Endothelial cell of umbilical vein (primary cell): ENCODE measurements around the gene KCNH5. TPM values are rescaled to one million over a fixed set of nuclear protein-coding genes. Genes with fewer than 3 reads are reported as not detected.

ENCODE experiments used
- BruUV-seq: library from RNA; stranded (reverse); fragments of 400-500 nt; replicated peaks from 2 replicates; lab custom pipeline; 2021; lab: Mats Ljungman, UMichigan
- CTCF ChIA-PET: fragments of 300-600, 350-600 bp; sonication (Branson Sonifier 250); formaldehyde crosslinking; loops from one replicate; lab custom pipeline; 2021; ENCODE audit warnings: antibody characterized with exemption, inconsistent platforms; lab: Charles Lee
- POLR2A ChIA-PET: fragments of 300-600, 350-600 bp; sonication (Branson Sonifier 250); formaldehyde crosslinking; loops from one replicate; lab custom pipeline; 2021; ENCODE audit warnings: antibody characterized with exemption, inconsistent platforms; lab: Charles Lee
- DNase-seq: peaks from one replicate; pipeline ENCODE4 v3.0.0-alpha.2; 2011; ENCODE audit warnings: low read depth, low spot score
- FAIRE-seq: peaks from 2 replicates; lab custom pipeline; 2011; peaks lifted over from hg19 to GRCh38; lab: Jason Lieb, UNC
- H2AFZ ChIP-seq: 2 replicates; pipeline ENCODE4 v1.6.0; 2012; ENCODE audit warnings: low read depth, low read length, control low read depth, inconsistent platforms
- H3K27ac ChIP-seq: 2 replicates; pipeline ENCODE4 v1.5.1; 2011; ENCODE audit warnings: low read depth, mild to moderate bottlenecking, control low read depth, low read length, moderate library complexity; ENCODE audit not compliant: insufficient read depth
- H3K27me3 ChIP-seq, 2 experiments: 2 replicates each; pipeline versions ENCODE4 v1.6.0 to v1.6.1; 2011; ENCODE audit warnings: low read length in 2 of 2, mixed read lengths in 1 of 2; ENCODE audit not compliant: control insufficient read depth in 2 of 2, insufficient read depth in 2 of 2
- H3K36me3 ChIP-seq, 2 experiments: 2 replicates in 1 of 2; 3 replicates in 1 of 2; pipeline ENCODE4 v1.5.1; 2011; ENCODE audit warnings: low read length in 2 of 2, mild to moderate bottlenecking in 1 of 2, moderate library complexity in 1 of 2; ENCODE audit not compliant: control insufficient read depth in 2 of 2, insufficient read depth in 2 of 2; ENCODE audit errors: extremely low read depth in 1 of 2
- H3K4me1 ChIP-seq: 3 replicates; pipeline ENCODE4 v1.5.1; 2011; ENCODE audit warnings: mild to moderate bottlenecking, low read length; ENCODE audit not compliant: control insufficient read depth, insufficient read depth; ENCODE audit errors: extremely low read depth
- H3K4me2 ChIP-seq: 2 replicates; pipeline ENCODE4 v1.6.1; 2011; ENCODE audit warnings: low read length, control low read depth, mixed read lengths; ENCODE audit not compliant: insufficient read depth
- H3K4me3 ChIP-seq, 3 experiments: fragments of 200-600 bp in 1 of 3; sonication (generic), shearing (Covaris generic) in 1 of 3; replicated peaks in 1 of 3; 2 replicates each; pipeline ENCODE4 v1.5.1; 2011 to 2016; ENCODE audit warnings: control low read depth in 3 of 3, low read length in 3 of 3, mild to moderate bottlenecking in 2 of 3, inconsistent platforms in 1 of 3, low read depth in 1 of 3, moderate library complexity in 1 of 3; ENCODE audit not compliant: insufficient read depth in 1 of 3
- H3K79me2 ChIP-seq: 2 replicates; pipeline ENCODE4 v1.6.0; 2012; ENCODE audit warnings: low read length, inconsistent platforms; ENCODE audit not compliant: control insufficient read depth, insufficient read depth
- H3K9ac ChIP-seq: replicated peaks from 2 replicates; pipeline ENCODE3; 2011; ENCODE audit warnings: low read length, control low read depth; ENCODE audit not compliant: insufficient read depth; ENCODE audit errors: extremely low read depth
- H3K9me1 ChIP-seq: replicated peaks from 3 replicates; pipeline ENCODE4 v1.6.0; 2011; ENCODE audit warnings: mild to moderate bottlenecking, low read length; ENCODE audit not compliant: control insufficient read depth, insufficient read depth; ENCODE audit errors: extremely low read depth
- H3K9me3 ChIP-seq: replicated peaks from 2 replicates; pipeline ENCODE4 v1.5.1; 2012; ENCODE audit warnings: low read length, inconsistent platforms; ENCODE audit not compliant: control insufficient read depth, insufficient read depth
- H4K20me1 ChIP-seq: replicated peaks from 2 replicates; pipeline ENCODE3; 2011; ENCODE audit warnings: mild to moderate bottlenecking, low read length; ENCODE audit not compliant: control insufficient read depth, insufficient read depth; ENCODE audit errors: extremely low read depth
- EZH2 ChIP-seq: IDR thresholded peaks from 2 replicates; pipeline ENCODE4 v1.6.1; 2012; ENCODE audit warnings: borderline replicate concordance, low read depth, mild to moderate bottlenecking, moderate library complexity, low read length, inconsistent platforms; ENCODE audit not compliant: severe bottlenecking
- FOS ChIP-seq: IDR thresholded peaks from 2 replicates; pipeline ENCODE4 v1.6.1; 2011; ENCODE audit warnings: mild to moderate bottlenecking, low read length, moderate library complexity, borderline replicate concordance; ENCODE audit not compliant: insufficient read depth
- GATA2 ChIP-seq: IDR thresholded peaks from 2 replicates; pipeline ENCODE4 v1.7.0; 2011; ENCODE audit warnings: low read depth, mild to moderate bottlenecking, moderate library complexity, mixed read lengths, low read length; ENCODE audit not compliant: insufficient read length, insufficient read depth
- JUN ChIP-seq: IDR thresholded peaks from 2 replicates; pipeline ENCODE4 v1.6.1; 2011; ENCODE audit warnings: borderline replicate concordance, low read depth; ENCODE audit not compliant: insufficient read length, insufficient read depth
- MYC ChIP-seq: IDR thresholded peaks from one replicate; pipeline ENCODE4 v1.6.1; 2011; ENCODE audit warnings: mild to moderate bottlenecking, low read depth, low read length
- POLR2A ChIP-seq: IDR thresholded peaks from 2 replicates; pipeline ENCODE4 v1.6.1; 2012; ENCODE audit warnings: low read depth, mild to moderate bottlenecking, control low read depth, low read length
- POLR2AphosphoS5 ChIP-seq: IDR thresholded peaks from 2 replicates; pipeline ENCODE4 v1.6.1; 2012; ENCODE audit warnings: low read depth, mild to moderate bottlenecking, control low read depth, low read length, moderate library complexity; ENCODE audit not compliant: insufficient read depth
- dilution Hi-C: fragments of 300-500 bp; cut with MboI; formaldehyde crosslinking; loops from one replicate; pipeline ENCODE4 v1.15.0; 2019; ENCODE audit warnings: low sequenced_read_pairs; ENCODE audit not compliant: extremely low pct_ligation_motif_present
- intact Hi-C: fragments of 100-400 bp; cut with micrococcal nuclease; formaldehyde crosslinking; loops from one replicate; pipeline ENCODE4 v1.10.0; 2022
- polyA plus RNA-seq, 4 experiments: library from polyadenylated mRNA; depleted of rRNA in 3 of 4; stranded (reverse) in 3 of 4; unstranded in 1 of 4; fragments of >200 nt; gene quantifications; 2 replicates each; pipeline versions ENCODE4 v1.2.1 to v1.2.3, GENCODE V29; 2011 to 2012; ENCODE audit warnings: missing spikeins in 1 of 4
- total RNA-seq: library from RNA; stranded (reverse); gene quantifications from 2 replicates; pipeline ENCODE4 v1.2.3, GENCODE V29; 2021
- TF ChIP-seq, protein P1 (sequence below): IDR thresholded peaks from 2 replicates; pipeline ENCODE4 v1.6.1; 2011; ENCODE audit not compliant: insufficient read depth, insufficient read length
- TF ChIP-seq, protein P2 (sequence below), 2 donors: IDR thresholded peaks; 1 replicate in 1 of 2; 2 replicates in 1 of 2; pipeline ENCODE4 v1.5.1; 2011; ENCODE audit warnings: low read length in 2 of 2, mild to moderate bottlenecking in 2 of 2, moderate library complexity in 2 of 2, control low read depth in 1 of 2, inconsistent platforms in 1 of 2, low read depth in 1 of 2; ENCODE audit not compliant: insufficient read depth in 1 of 2; ENCODE audit errors: extremely low read depth in 1 of 2

KCNH5 gene
- total and polyA plus RNA-seq, 2 donors (not counting 3 experiments of a cell fraction or from before 2014, with no cell fraction given), result not detected

DNA sequence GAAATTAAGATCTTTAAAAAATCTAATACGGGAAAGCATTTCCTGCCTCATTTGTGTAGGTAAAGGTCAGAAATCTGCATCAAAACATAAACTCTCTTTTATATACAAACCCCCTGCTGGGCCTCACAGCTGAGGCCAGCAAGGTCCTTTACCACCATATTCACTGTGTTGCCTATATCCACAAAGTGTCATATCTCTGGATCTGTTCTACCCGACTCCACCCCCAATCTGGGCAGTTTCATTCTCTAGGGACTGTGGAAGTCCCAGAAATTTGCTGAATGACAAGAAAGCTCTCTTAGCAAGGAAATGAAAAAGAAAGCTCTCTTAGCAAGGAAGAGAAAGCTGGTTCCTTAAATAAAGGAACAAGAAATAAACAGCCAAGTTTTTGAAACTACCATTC lies 301.7 kb downstream of the KCNH5 start:
- FAIRE-seq (no peak), DNase-seq (no peak)
- no peak for TF ChIP-seq POLR2A
- TF ChIP-seq EZH2, result no peak
- no peak for TF ChIP-seq FOS
- no peak for TF ChIP-seq GATA2
- TF ChIP-seq POLR2AphosphoS5, result no peak
- no peak for TF ChIP-seq JUN
- TF ChIP-seq, protein P1, sequence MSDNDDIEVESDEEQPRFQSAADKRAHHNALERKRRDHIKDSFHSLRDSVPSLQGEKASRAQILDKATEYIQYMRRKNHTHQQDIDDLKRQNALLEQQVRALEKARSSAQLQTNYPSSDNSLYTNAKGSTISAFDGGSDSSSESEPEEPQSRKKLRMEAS, result no peak
- TF ChIP-seq, protein P2, sequence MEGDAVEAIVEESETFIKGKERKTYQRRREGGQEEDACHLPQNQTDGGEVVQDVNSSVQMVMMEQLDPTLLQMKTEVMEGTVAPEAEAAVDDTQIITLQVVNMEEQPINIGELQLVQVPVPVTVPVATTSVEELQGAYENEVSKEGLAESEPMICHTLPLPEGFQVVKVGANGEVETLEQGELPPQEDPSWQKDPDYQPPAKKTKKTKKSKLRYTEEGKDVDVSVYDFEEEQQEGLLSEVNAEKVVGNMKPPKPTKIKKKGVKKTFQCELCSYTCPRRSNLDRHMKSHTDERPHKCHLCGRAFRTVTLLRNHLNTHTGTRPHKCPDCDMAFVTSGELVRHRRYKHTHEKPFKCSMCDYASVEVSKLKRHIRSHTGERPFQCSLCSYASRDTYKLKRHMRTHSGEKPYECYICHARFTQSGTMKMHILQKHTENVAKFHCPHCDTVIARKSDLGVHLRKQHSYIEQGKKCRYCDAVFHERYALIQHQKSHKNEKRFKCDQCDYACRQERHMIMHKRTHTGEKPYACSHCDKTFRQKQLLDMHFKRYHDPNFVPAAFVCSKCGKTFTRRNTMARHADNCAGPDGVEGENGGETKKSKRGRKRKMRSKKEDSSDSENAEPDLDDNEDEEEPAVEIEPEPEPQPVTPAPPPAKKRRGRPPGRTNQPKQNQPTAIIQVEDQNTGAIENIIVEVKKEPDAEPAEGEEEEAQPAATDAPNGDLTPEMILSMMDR (IDR thresholded peaks at IDR 0.05; ENCODE audit: extremely low read depth in 1 of 2, insufficient read depth in 1 of 2, low read depth in 1 of 2, low read length in 2 of 2), result no peak
- TF ChIP-seq MYC, result no peak
- Histone ChIP-seq H3K9me3 (no peaks in the 10 kb centered on the region), H3K9me1 (no peaks in the 10 kb centered on the region), H3K4me3 (no peak overlapping the region), H4K20me1 (no peaks in the 10 kb centered on the region), H3K9ac (no peak overlapping the region), H2AFZ (no peak overlapping the region), H3K79me2 (no peaks in the 10 kb centered on the region), H3K36me3 (no peaks in the 10 kb centered on the region), H3K4me2 (no peak overlapping the region), H3K27ac (no peak overlapping the region), H3K27me3 (no peaks in the 10 kb centered on the region), H3K4me1 (no peaks in the 10 kb centered on the region)
- dilution Hi-C loops, result no loop called here
- ChIA-PET CTCF (no interaction called here), POLR2A (no interaction called here)
- intact Hi-C loops, result no loop called here
- BruUV-seq, result no TSS peak
